Lung microvascular endothelial cell (primary cell): ENCODE results near the gene DEGS1. TPM values are rescaled to one million over a fixed set of nuclear protein-coding genes. Genes with fewer than 3 reads are reported as not detected.

ENCODE experiments used
- DNase-seq, 2 donors: peaks; one replicate each; pipeline versions ENCODE4 v3.0.0 to v3.0.0-alpha.2; 2010; ENCODE audit warnings: low read depth in 2 of 2
- total RNA-seq: library from RNA; depleted of rRNA; stranded (reverse); fragments of >200 nt; gene quantifications from 2 replicates; pipeline ENCODE4 v1.2.1, GENCODE V29; 2014

Gene DEGS1
- total RNA-seq, 1 donor from 2014 or later = 64.1 TPM

GRCh38 chr1:224212618-224213061 lies 29.6 kb downstream of the DEGS1 start:
- no peak for DNase-seq

- no peak for DNase-seq
These were observed 30.5 kb downstream of the DEGS1 start for GRCh38 chr1:224213438-224214119.

GRCh38 chr1:224216382-224216781 lies 33.3 kb downstream of the DEGS1 start:
- no peak for DNase-seq

GRCh38 chr1:224217655-224218623 lies 34.9 kb downstream of the DEGS1 start:
- peak in 1 of 2 donors; percentile 12 for DNase-seq

GRCh38 chr1:224219011-224219611 lies 36.1 kb downstream of the DEGS1 start:
- no peak for DNase-seq

GRCh38 chr1:224219612-224220059 lies 36.6 kb downstream of the DEGS1 start:
- peak in 1 of 2 donors; percentile 72 for DNase-seq

GRCh38 chr1:224223819-224224714 lies 41.0 kb downstream of the DEGS1 start:
- peak in 1 of 2 donors; percentile 92 for DNase-seq

- DNase-seq = no peak
These were observed 43.9 kb downstream of the DEGS1 start for GRCh38 chr1:224226849-224227502.

- DNase-seq = no peak
These were observed 51.0 kb downstream of the DEGS1 start for GRCh38 chr1:224234017-224234416.

GRCh38 chr1:224235813-224236493 lies 52.9 kb downstream of the DEGS1 start:
- DNase-seq = no peak

GRCh38 chr1:224237119-224237881 lies 54.3 kb downstream of the DEGS1 start:
- no peak for DNase-seq

- no peak for DNase-seq
These were observed 55.2 kb downstream of the DEGS1 start for GRCh38 chr1:224238212-224238611.

GRCh38 chr1:224238756-224239155 lies 55.7 kb downstream of the DEGS1 start:
- DNase-seq = peak; percentile 23 to 34

Other genes starting within 250 kb of the DEGS1 start
- gene FBXO28, start 69.1 kb upstream of the DEGS1 start, total RNA-seq = 51.0 and 95.0 TPM in 2 replicates
- 17.2 and 18.7 TPM in 2 replicates for gene NVL, start 146.9 kb downstream of the DEGS1 start, total RNA-seq
- 101 and 111 TPM in 2 replicates for gene CNIH4, start 173.6 kb downstream of the DEGS1 start, total RNA-seq